Measurements from ENCODE around the gene RAPGEF2.

Gene RAPGEF2

DNA sequence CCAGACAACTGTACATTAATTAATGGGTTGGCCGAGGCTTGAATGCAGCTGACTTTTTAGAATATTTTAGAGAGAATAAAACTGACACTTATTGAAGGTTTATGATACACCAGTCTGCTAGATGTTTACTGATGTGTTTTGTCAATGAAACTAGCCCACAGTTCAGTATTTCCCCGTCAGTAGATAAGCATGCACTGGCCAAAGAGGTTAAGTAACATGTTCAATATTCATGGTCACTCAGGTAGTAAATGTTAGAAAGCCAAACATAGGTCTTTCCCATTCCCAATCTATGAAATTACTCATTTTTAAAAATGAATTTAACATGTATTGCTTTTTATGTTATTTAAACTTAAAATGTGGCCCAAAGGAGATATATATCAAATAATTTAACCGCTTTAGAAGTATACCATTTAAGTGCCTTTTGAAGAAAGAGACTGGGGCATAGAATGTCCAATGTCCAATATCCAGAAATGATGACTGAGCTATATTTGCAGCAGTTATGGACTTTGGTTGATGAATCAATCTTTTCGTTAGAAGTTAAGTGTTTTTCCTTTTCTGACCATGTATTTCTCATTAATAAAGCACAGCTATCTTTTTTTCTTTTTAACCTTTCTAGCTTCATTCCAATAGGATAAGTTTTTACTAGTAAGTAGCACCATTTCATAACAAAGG lies 156.1 kb downstream of the RAPGEF2 start:
- H3K27ac ChIP-seq = no peak overlapping the region
- TF ChIP-seq, protein P1, sequence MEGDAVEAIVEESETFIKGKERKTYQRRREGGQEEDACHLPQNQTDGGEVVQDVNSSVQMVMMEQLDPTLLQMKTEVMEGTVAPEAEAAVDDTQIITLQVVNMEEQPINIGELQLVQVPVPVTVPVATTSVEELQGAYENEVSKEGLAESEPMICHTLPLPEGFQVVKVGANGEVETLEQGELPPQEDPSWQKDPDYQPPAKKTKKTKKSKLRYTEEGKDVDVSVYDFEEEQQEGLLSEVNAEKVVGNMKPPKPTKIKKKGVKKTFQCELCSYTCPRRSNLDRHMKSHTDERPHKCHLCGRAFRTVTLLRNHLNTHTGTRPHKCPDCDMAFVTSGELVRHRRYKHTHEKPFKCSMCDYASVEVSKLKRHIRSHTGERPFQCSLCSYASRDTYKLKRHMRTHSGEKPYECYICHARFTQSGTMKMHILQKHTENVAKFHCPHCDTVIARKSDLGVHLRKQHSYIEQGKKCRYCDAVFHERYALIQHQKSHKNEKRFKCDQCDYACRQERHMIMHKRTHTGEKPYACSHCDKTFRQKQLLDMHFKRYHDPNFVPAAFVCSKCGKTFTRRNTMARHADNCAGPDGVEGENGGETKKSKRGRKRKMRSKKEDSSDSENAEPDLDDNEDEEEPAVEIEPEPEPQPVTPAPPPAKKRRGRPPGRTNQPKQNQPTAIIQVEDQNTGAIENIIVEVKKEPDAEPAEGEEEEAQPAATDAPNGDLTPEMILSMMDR (conservative IDR thresholded peaks at IDR 0.05) = no peak
- no peak for TF ChIP-seq ZFX (IDR thresholded peaks at IDR 0.05)

GRCh38 chr4:159264057-159264456 lies 161.2 kb downstream of the RAPGEF2 start:
- TF ChIP-seq, protein P1 (conservative IDR thresholded peaks at IDR 0.05) = no peak
- no peak for TF ChIP-seq ZFX (IDR thresholded peaks at IDR 0.05)
- H3K27ac ChIP-seq = no peak overlapping the region

DNA sequence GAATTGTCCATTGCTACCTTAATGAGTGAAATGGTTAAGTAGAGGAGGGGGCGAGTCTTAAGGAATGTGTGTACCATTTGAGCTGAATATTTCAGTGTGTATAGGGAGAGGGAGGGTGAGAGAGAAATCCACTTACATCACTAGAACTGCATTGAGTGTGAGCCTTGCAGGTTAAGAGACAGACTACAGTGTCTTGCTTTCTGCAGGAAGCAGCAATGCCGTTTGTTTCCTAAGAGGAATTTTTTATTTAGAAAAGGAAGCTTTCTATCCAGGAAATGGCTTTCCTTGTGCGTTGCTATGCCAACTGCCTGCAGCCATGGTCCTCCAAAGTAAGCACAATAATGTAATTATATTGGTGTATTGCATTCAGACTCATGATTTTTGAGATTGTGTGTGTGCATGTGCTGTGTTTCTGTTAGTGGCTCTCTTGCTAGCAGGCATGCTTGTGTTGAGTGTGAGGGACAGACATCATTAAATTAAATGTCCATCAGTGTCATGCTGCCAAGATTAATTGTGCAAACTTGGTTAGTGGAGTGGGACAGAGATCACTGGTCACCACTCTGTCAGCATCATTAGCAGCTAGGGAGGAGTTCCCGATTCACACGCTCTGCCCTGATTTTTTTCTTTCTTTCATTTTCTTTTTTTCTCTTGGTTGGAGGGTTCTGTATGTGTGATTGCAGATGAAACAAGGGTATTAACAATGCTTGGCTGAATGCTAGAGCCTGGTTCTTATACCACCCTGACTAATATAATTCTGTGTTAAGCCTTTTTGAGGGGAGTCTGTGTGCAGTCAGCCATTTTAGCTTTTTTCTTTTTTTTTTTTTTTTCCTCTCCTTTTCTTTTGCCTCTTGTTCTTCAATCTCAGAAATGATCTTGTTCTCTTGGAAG lies 164.3 kb downstream of the RAPGEF2 start:
- TF ChIP-seq, protein P1 (conservative IDR thresholded peaks at IDR 0.05) = no peak
- TF ChIP-seq ZFX (IDR thresholded peaks at IDR 0.05) = no peak
- H3K27ac ChIP-seq = no peak overlapping the region

DNA sequence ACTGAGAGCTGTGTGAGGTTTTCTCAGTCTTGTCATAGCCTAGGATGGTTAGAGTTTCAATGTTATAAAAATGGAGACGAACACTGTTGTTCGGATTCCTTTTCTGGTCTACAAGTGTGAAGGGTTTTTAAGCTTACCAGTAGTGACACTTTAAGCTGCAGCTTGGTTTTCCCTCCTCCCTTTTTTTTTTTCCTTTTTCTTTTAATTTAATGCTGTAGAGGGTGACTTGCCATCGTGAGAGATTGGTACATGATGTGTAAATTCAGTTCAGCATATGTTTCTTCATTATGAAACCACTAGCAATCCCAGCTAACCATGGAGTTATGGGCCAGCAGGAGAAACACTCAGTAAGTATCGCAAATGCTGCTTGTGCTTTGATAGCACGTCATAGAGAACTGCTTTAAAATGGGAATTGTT lies 165.0 kb downstream of the RAPGEF2 start:
- no peak overlapping the region for H3K27ac ChIP-seq
- TF ChIP-seq, protein P1 (conservative IDR thresholded peaks at IDR 0.05) = no peak
- TF ChIP-seq ZFX (IDR thresholded peaks at IDR 0.05) = no peak

- no peak overlapping the region for H3K27ac ChIP-seq
- TF ChIP-seq ZFX (IDR thresholded peaks at IDR 0.05) = no peak
- TF ChIP-seq, protein P1 (conservative IDR thresholded peaks at IDR 0.05) = no peak
Measured at GRCh38 chr4:159268607-159269006, 165.7 kb downstream of the RAPGEF2 start.

DNA sequence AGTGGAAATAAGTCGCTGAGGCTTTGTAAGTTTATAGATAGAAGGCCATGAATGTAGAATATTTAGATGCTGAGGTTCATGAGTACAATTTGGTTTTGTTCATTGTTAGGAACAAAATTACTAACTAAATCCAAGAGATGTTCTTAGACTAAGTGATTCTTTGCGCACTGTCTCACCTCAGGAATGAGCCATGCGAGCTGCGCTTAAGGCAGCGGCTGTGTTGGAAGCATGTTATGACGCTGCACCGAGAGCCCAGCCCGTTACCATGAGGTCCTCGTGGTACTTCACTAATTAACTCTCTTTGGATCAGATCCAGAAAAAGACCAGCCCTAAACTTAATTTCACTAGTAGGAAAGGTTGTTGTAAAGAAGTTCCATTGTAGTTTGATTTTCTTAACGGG lies 166.2 kb downstream of the RAPGEF2 start:
- TF ChIP-seq, protein P1 (conservative IDR thresholded peaks at IDR 0.05) = no peak
- TF ChIP-seq ZFX (IDR thresholded peaks at IDR 0.05) = no peak
- no peak overlapping the region for H3K27ac ChIP-seq

DNA sequence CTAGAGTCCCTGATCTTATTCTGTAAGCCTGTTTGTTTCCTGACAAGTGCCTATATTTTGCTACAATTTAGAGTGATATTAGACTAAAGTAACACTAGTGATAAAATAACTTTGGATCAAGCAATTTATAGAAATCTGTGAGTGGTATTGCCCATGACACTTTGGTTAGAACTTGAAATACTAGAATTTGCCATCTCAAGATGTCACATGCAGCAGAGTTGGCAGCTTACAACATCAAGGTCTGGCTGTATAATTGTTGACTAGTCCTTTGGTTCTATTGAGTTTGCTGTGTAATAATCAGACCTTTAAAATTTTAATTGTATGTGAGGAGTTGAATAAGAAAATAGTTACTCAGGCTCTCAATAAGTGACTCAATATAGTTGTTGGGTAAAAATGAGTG lies 167.1 kb downstream of the RAPGEF2 start:
- H3K27ac ChIP-seq = no peak overlapping the region

More for the DNA sequence above, 167.1 kb downstream of the RAPGEF2 start:
- TF ChIP-seq ZFX (IDR thresholded peaks at IDR 0.05) = no peak
- TF ChIP-seq, protein P1 (conservative IDR thresholded peaks at IDR 0.05) = no peak
